Measurements from ENCODE around the gene ADAMTS19.
A peak's percentile ranks its signal among the peaks of the same experiment; 100 is the strongest.

ADAMTS19 gene

DNA sequence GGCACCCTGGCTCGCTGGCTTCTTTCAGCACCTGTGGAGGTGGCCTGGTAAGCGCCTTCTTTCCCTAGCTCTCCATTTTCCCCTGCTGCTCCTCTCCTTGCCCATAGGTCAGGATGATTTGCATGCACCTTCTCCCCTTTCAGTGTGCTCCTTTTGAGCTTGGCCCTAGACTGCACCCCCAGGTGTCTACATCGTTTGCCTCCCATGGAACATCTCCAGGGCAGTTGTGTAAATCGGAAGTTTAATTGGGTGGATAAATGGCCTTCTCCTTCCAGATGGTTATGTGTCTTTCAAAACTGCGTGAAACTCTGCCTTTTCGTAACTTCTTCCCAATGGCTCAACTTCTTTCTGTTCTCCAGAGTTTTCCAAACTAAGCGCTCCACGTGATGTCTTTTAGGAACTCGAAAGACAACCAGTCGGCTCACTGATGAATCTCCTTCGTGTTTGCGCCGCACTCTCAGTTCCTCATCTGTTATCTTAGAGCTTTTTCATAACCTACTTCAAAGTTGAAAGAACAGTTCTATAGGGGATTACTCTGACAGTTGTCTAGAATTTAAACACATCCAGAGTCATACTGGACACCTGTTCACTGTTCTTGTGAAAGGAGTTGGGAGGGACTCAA is 1.7 kb downstream of the ADAMTS19 start:
- 39 to 43% methylated on average over 13 of the region's 13 CpGs for WGBS, 2 experiments
- H3K36me3 ChIP-seq (ENCODE audit: control insufficient read depth, insufficient read depth, low read length): no peaks in the 10 kb centered on the region
- H3K9me3 ChIP-seq (ENCODE audit: control insufficient read depth, low read length): no peaks in the 10 kb centered on the region
- H3K27ac ChIP-seq (ENCODE audit: insufficient read depth, low read depth, low read length, poor library complexity, severe bottlenecking): no peak overlapping the region
- peaks cover 15% of the 10 kb centered on the region for H3K4me1 ChIP-seq (ENCODE audit: control insufficient read depth, insufficient read depth, low read length)
- H3K27me3 ChIP-seq (ENCODE audit: control insufficient read depth, insufficient read depth, low read length, poor library complexity, severe bottlenecking): no peaks in the 10 kb centered on the region
- peak overlapping the region; percentile 48 for H3K4me3 ChIP-seq (ENCODE audit: insufficient read depth, low read depth, low read length)

DNA sequence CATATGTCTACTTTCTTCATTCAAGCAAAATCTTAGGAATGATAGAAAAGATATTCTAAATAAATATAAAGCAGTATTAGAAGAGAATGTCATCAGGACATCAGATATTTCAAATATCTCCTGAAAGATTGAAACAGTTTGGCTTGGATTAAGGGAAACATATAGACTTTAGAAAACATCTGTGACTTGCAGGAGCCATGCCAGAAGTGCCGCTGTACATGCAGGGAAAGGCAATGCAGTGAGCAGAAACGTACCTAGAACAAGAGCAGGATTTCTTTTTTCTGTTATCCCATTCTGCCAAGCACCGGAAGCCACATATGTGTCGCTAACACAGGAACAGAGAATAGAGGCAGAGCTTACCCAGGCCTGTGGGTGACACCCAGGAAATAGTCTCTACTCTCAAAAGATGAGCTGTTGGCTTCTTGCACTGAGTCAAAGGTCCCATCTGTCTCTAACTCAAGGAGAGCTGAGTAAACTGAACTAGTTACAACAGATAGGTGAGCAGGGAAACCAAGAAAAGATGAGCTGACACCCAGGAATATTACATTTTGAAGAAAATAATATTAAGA is 5.8 kb downstream of the ADAMTS19 start:
- no peak overlapping the region for H3K27ac ChIP-seq (ENCODE audit: insufficient read depth, low read depth, low read length, poor library complexity, severe bottlenecking)
- no peaks in the 10 kb centered on the region for H3K36me3 ChIP-seq (ENCODE audit: control insufficient read depth, insufficient read depth, low read length)
- H3K9me3 ChIP-seq (ENCODE audit: control insufficient read depth, low read length): no peaks in the 10 kb centered on the region
- WGBS, 2 experiments: 94 to 96% methylated on average over 4 of the region's 4 CpGs
- no peaks in the 10 kb centered on the region for H3K27me3 ChIP-seq (ENCODE audit: control insufficient read depth, insufficient read depth, low read length, poor library complexity, severe bottlenecking)
- H3K4me3 ChIP-seq (ENCODE audit: insufficient read depth, low read depth, low read length): no peak overlapping the region
- H3K4me1 ChIP-seq (ENCODE audit: control insufficient read depth, insufficient read depth, low read length): no peaks in the 10 kb centered on the region

DNA sequence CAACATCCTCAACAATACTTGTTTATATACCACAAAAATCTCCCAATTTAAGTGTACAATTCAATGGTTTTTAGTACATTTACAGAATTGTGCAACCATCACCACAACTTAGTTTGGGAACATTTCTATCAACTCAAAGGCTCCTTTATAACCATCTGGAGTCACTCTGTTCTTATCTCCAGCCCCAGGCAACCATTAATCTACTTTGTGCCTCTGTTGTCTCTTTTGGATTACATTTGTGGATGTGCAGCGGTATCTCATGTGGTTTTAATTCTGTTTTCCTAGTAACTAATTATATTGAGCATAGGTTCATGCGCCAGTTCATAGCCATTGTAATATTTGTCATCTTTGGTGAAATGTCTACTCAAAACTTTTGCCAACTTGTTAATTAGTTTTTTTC is 14.4 kb downstream of the ADAMTS19 start:
- Histone ChIP-seq H3K4me3 (ENCODE audit: insufficient read depth, low read depth, low read length) (no peak overlapping the region), H3K9me3 (ENCODE audit: control insufficient read depth, low read length) (no peaks in the 10 kb centered on the region), H3K36me3 (ENCODE audit: control insufficient read depth, insufficient read depth, low read length) (no peaks in the 10 kb centered on the region), H3K27me3 (ENCODE audit: control insufficient read depth, insufficient read depth, low read length, poor library complexity, severe bottlenecking) (no peaks in the 10 kb centered on the region), H3K4me1 (ENCODE audit: control insufficient read depth, insufficient read depth, low read length) (no peaks in the 10 kb centered on the region), H3K27ac (ENCODE audit: insufficient read depth, low read depth, low read length, poor library complexity, severe bottlenecking) (no peak overlapping the region)
- 96 to 100% methylated on average over 2 of the region's 2 CpGs for WGBS, 2 experiments

DNA sequence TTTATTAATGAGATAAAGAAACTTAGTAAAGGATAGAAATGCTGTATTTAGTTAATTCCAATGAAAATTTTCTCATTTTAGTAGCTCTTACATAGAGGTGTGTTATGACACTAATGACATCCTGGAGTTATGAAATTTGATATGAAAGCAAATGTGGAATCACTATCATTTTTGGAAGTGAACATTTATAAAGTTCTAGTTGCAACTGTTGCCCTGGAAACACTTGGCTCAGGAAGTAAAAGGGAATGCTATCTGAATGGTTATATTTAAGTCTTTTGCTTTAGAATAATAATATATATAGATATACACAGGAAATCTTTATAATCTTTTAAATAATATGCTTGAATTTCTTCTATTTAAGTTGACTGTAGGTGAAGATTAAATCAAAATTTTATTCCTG is 16.7 kb downstream of the ADAMTS19 start:
- H3K4me1 ChIP-seq (ENCODE audit: control insufficient read depth, insufficient read depth, low read length): no peaks in the 10 kb centered on the region
- H3K27me3 ChIP-seq (ENCODE audit: control insufficient read depth, insufficient read depth, low read length, poor library complexity, severe bottlenecking): no peaks in the 10 kb centered on the region
- no peaks in the 10 kb centered on the region for H3K9me3 ChIP-seq (ENCODE audit: control insufficient read depth, low read length)
- no peak overlapping the region for H3K4me3 ChIP-seq (ENCODE audit: insufficient read depth, low read depth, low read length)
- no peak overlapping the region for H3K27ac ChIP-seq (ENCODE audit: insufficient read depth, low read depth, low read length, poor library complexity, severe bottlenecking)
- H3K36me3 ChIP-seq (ENCODE audit: control insufficient read depth, insufficient read depth, low read length): no peaks in the 10 kb centered on the region

GRCh38 chr5:129477532-129477931 is 17.4 kb downstream of the ADAMTS19 start:
- WGBS, 2 experiments: 94 to 95% methylated on average over 1 of the region's 1 CpG

GRCh38 chr5:129481161-129481560 is 21.1 kb downstream of the ADAMTS19 start:
- Histone ChIP-seq H3K27me3 (ENCODE audit: control insufficient read depth, insufficient read depth, low read length, poor library complexity, severe bottlenecking) (no peaks in the 10 kb centered on the region), H3K4me1 (ENCODE audit: control insufficient read depth, insufficient read depth, low read length) (no peaks in the 10 kb centered on the region), H3K4me3 (ENCODE audit: insufficient read depth, low read depth, low read length) (no peak overlapping the region), H3K27ac (ENCODE audit: insufficient read depth, low read depth, low read length, poor library complexity, severe bottlenecking) (no peak overlapping the region), H3K36me3 (ENCODE audit: control insufficient read depth, insufficient read depth, low read length) (no peaks in the 10 kb centered on the region), H3K9me3 (ENCODE audit: control insufficient read depth, low read length) (no peaks in the 10 kb centered on the region)
- WGBS, 2 experiments: 77 to 85% methylated on average over 3 of the region's 3 CpGs

More at GRCh38 chr5:129477532-129477931, 17.4 kb downstream of the ADAMTS19 start:
- no peak overlapping the region for H3K4me3 ChIP-seq (ENCODE audit: insufficient read depth, low read depth, low read length)
- no peaks in the 10 kb centered on the region for H3K36me3 ChIP-seq (ENCODE audit: control insufficient read depth, insufficient read depth, low read length)
- no peaks in the 10 kb centered on the region for H3K4me1 ChIP-seq (ENCODE audit: control insufficient read depth, insufficient read depth, low read length)
- H3K27me3 ChIP-seq (ENCODE audit: control insufficient read depth, insufficient read depth, low read length, poor library complexity, severe bottlenecking): no peaks in the 10 kb centered on the region
- no peaks in the 10 kb centered on the region for H3K9me3 ChIP-seq (ENCODE audit: control insufficient read depth, low read length)
- H3K27ac ChIP-seq (ENCODE audit: insufficient read depth, low read depth, low read length, poor library complexity, severe bottlenecking): no peak overlapping the region

DNA sequence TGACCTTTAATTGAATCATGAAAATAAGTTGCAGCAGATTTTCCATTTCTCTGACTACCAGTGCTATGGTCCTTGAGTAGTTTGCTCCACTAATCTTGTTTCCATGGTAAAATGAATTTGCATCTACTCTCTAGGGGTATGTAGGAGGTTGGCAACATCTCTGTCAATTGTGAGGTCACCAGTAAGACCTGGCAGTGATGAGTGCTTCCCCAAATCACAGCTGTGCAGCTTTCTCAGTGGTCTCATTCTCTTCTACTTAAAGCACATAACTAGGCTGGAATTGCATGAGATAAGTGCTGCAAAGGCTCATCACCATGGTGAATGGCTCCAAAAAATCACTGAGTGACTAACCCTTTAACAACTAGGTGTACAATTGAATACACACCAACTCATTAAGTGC is 36.3 kb downstream of the ADAMTS19 start:
- Histone ChIP-seq H3K27me3 (ENCODE audit: control insufficient read depth, insufficient read depth, low read length, poor library complexity, severe bottlenecking) (no peaks in the 10 kb centered on the region), H3K9me3 (ENCODE audit: control insufficient read depth, low read length) (no peaks in the 10 kb centered on the region), H3K4me1 (ENCODE audit: control insufficient read depth, insufficient read depth, low read length) (no peaks in the 10 kb centered on the region), H3K27ac (ENCODE audit: insufficient read depth, low read depth, low read length, poor library complexity, severe bottlenecking) (no peak overlapping the region), H3K36me3 (ENCODE audit: control insufficient read depth, insufficient read depth, low read length) (no peaks in the 10 kb centered on the region), H3K4me3 (ENCODE audit: insufficient read depth, low read depth, low read length) (no peak overlapping the region)

DNA sequence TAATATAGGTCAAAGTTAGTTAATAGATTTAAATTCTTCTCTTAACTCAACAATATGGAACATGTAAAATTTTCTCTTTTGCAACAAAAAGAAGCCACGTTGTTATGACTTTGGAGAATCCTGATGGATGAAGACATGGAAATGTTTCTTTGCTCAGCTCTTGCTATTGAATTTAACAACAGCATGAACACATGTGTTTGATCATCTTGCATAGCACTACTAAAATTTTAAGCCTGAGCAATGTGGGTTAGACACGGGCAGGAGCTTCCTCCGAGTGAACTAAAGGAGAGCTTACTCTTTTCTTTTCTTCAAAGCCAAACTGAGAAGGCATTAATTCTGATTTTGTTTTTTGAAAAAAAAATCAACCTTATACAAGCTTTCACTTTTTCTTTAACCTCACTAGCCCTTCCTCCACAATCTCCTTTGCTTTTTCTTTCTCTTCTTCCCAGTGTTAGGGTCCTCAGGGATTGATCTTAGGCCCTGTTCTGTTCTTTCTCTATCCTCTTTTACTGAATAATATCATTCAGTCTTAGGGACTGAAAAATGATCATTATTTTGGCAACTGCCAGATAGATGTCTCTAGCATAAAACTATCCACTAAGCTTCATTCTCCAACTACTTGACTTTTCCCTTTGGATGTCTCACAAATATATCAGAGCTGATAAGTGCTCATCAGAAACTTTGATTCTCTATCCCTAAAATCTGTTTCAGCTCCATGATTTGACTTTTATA is 36.9 kb downstream of the ADAMTS19 start:
- Histone ChIP-seq H3K36me3 (ENCODE audit: control insufficient read depth, insufficient read depth, low read length) (no peaks in the 10 kb centered on the region), H3K27me3 (ENCODE audit: control insufficient read depth, insufficient read depth, low read length, poor library complexity, severe bottlenecking) (no peaks in the 10 kb centered on the region), H3K9me3 (ENCODE audit: control insufficient read depth, low read length) (no peaks in the 10 kb centered on the region), H3K4me3 (ENCODE audit: insufficient read depth, low read depth, low read length) (no peak overlapping the region), H3K4me1 (ENCODE audit: control insufficient read depth, insufficient read depth, low read length) (no peaks in the 10 kb centered on the region), H3K27ac (ENCODE audit: insufficient read depth, low read depth, low read length, poor library complexity, severe bottlenecking) (no peak overlapping the region)
- WGBS, 2 experiments: 93 to 95% methylated on average over 3 of the region's 3 CpGs

GRCh38 chr5:129499208-129499852 is 39.2 kb downstream of the ADAMTS19 start:
- Histone ChIP-seq H3K27ac (ENCODE audit: insufficient read depth, low read depth, low read length, poor library complexity, severe bottlenecking) (no peak overlapping the region), H3K9me3 (ENCODE audit: control insufficient read depth, low read length) (no peaks in the 10 kb centered on the region), H3K4me3 (ENCODE audit: insufficient read depth, low read depth, low read length) (no peak overlapping the region), H3K4me1 (ENCODE audit: control insufficient read depth, insufficient read depth, low read length) (no peaks in the 10 kb centered on the region), H3K36me3 (ENCODE audit: control insufficient read depth, insufficient read depth, low read length) (no peaks in the 10 kb centered on the region), H3K27me3 (ENCODE audit: control insufficient read depth, insufficient read depth, low read length, poor library complexity, severe bottlenecking) (no peaks in the 10 kb centered on the region)

GRCh38 chr5:129500101-129500500 is 40.0 kb downstream of the ADAMTS19 start:
- Histone ChIP-seq H3K4me1 (ENCODE audit: control insufficient read depth, insufficient read depth, low read length) (no peaks in the 10 kb centered on the region), H3K4me3 (ENCODE audit: insufficient read depth, low read depth, low read length) (no peak overlapping the region), H3K27ac (ENCODE audit: insufficient read depth, low read depth, low read length, poor library complexity, severe bottlenecking) (no peak overlapping the region), H3K36me3 (ENCODE audit: control insufficient read depth, insufficient read depth, low read length) (no peaks in the 10 kb centered on the region), H3K27me3 (ENCODE audit: control insufficient read depth, insufficient read depth, low read length, poor library complexity, severe bottlenecking) (no peaks in the 10 kb centered on the region), H3K9me3 (ENCODE audit: control insufficient read depth, low read length) (no peaks in the 10 kb centered on the region)
- 75 to 76% methylated on average over 3 of the region's 3 CpGs for WGBS, 2 experiments
